VCaP (cell line): ENCODE measurements around the gene DAPK1.

ENCODE experiments used
- H3K27ac ChIP-seq: fragments of 450-650 bp; 2 replicates; pipeline ENCODE4 v1.5.1; 2017
- TF ChIP-seq, protein P1 (sequence below): fragments of 450-650 bp; conservative IDR thresholded peaks from 2 replicates; pipeline ENCODE4 v1.5.1; 2017; ENCODE audit warnings: mild to moderate bottlenecking, moderate library complexity

The DAPK1 gene

GRCh38 chr9:87658511-87658910 is 160.8 kb downstream of the DAPK1 start:
- H3K27ac ChIP-seq: no peak overlapping the region
- TF ChIP-seq, protein P1, sequence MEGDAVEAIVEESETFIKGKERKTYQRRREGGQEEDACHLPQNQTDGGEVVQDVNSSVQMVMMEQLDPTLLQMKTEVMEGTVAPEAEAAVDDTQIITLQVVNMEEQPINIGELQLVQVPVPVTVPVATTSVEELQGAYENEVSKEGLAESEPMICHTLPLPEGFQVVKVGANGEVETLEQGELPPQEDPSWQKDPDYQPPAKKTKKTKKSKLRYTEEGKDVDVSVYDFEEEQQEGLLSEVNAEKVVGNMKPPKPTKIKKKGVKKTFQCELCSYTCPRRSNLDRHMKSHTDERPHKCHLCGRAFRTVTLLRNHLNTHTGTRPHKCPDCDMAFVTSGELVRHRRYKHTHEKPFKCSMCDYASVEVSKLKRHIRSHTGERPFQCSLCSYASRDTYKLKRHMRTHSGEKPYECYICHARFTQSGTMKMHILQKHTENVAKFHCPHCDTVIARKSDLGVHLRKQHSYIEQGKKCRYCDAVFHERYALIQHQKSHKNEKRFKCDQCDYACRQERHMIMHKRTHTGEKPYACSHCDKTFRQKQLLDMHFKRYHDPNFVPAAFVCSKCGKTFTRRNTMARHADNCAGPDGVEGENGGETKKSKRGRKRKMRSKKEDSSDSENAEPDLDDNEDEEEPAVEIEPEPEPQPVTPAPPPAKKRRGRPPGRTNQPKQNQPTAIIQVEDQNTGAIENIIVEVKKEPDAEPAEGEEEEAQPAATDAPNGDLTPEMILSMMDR: no peak

DNA sequence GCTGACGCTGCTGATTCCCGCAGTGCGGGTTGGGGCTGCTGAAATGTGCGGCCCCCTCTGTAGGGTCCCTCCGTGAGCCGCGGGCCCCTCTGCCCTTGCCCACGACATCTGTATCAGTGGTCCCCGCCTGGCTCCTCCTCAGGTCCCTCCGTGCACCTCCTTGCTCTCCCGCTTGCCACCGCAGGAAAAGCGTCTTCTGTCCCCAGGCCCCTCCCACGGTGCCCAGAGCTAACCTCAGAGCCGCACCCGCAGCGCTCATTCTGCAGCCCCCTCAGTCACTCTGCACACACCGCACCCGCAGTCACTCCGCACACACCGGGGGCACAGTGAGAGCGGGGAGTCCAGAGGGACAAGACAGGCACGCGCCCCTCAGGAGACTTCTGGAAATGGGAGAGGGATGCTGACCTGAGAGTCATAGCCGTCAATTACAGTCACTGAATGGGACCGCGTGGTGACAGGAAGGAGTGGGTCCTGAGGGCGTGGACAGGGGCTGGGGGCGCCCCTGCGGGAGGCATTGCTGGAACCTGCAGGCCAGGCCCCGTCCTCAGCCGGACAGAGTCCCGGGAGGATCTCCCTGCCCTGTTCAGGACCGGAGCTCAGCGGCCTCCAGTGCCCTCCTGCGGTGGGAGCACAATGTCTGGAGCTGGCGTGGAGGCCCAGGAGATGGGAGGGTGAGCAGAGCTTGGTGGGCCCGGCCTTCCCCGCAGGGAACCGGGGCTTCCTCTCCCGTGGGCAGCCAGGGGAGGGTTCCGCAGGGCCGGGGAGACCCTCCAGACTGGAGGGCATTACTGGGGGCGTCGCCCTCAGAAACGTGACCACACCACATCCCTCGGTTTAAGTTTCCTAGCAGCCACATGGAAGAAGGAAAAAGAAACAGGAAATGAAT is 162.1 kb downstream of the DAPK1 start:
- H3K27ac ChIP-seq: no peak overlapping the region
- TF ChIP-seq, protein P1: no peak

DNA sequence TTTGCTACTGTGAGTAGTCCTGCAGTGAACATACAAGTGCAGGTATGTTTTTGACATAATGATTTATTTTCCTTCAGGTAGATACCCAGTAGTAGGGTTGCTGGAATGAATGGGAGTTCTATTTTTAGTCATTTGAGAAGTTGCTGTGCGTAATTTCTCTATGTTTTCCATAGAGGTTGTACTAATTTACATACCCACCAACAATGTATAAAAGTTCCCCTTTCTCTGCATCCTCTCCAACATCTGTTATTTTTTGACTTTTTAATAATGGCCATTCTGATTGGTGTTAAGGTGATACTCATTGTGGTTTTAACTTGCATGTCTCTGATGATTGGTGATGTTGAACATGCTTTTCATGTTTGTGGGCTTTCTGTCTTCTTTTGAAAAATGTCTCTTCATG is 163.6 kb downstream of the DAPK1 start:
- no peak overlapping the region for H3K27ac ChIP-seq
- TF ChIP-seq, protein P1: no peak

DNA sequence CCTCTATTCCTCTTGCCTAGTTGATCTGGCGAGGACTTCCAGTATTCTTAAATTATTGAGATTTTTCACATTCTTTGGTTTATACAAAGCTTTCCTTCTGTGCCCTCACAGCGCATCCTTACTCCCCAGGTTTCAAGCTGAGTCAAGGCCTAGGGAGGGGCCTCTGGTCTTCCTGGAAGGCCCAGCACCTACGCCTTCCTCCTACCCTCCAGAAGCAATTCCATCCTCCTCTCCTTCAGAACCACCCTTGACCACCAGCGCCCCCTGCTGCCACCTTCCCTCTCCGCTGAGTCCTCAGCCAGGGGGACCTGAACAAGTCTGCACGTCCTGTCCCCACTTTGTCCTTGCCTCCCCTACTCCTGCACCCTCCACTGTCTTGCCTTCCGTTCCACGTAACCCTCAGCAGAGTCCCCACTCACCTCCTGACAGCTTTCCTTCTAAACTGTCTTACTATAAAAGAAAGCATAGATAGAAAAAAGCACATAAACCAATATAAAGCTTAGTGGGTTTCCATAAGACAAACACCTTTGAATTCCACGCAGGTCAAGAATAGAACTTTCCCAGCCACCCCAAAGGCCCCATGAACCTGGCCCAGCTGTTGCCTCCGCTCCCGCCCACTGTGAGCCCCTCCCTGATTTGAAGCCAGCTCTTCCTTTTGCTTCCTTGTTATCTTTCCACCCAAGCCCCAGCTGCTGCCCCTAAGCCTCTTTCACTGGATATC is 165.3 kb downstream of the DAPK1 start:
- TF ChIP-seq, protein P1: peak; percentile 93
- no peak overlapping the region for H3K27ac ChIP-seq

DNA sequence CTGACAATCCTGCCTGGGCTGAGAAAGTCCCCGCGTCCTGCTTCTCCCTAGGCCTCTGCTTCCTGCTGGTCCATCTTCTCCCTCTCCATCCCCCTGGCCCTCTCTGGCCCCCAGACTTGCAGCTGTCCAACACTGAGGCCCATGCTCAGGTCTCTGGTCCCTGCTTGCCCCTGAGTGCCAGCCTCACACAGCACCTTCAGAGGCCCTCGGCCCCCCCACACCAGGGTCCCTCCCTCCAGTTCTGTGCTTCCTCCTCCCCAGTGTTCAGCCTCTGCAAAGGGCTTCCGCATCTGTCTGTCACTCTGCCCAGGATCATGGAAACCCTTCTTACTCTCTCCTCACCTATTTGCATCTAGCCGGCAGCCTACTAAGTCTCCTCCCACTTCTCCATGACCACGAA is 165.9 kb downstream of the DAPK1 start:
- TF ChIP-seq, protein P1: no peak
- no peak overlapping the region for H3K27ac ChIP-seq

GRCh38 chr9:87664153-87665060 is 166.7 kb downstream of the DAPK1 start:
- H3K27ac ChIP-seq: no peak overlapping the region
- TF ChIP-seq, protein P1: no peak

DNA sequence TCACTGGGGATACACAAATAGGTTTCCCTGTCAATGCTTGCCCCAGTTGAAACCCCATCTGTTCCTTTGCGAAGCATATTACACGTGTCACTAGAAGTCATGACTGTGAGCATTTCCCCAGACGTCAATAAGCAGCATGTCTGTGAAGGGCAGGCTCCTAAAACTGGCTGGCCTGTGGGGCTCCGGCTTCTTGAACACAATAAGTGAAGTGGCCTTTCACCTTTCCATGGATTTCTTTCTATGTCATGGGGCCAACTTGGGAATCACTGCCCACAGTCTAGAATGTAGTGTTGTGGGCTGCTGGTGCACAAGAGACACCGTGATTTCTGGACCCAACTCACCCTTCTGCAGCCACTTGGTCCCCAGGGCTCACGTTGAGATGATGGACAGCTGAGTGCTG is 167.8 kb downstream of the DAPK1 start:
- H3K27ac ChIP-seq: no peak overlapping the region
- TF ChIP-seq, protein P1: no peak
